NOMO-1 treated with dmso at 0.1 percent for 144 hours (cell line): ENCODE data around the gene ATP6V0B.

ENCODE experiments used
- DNase-seq: peaks from one replicate; lab custom pipeline; 2025; ENCODE audit not compliant: unreplicated experiment; lab: John Stamatoyannopoulos, UW

ATP6V0B gene

DNA sequence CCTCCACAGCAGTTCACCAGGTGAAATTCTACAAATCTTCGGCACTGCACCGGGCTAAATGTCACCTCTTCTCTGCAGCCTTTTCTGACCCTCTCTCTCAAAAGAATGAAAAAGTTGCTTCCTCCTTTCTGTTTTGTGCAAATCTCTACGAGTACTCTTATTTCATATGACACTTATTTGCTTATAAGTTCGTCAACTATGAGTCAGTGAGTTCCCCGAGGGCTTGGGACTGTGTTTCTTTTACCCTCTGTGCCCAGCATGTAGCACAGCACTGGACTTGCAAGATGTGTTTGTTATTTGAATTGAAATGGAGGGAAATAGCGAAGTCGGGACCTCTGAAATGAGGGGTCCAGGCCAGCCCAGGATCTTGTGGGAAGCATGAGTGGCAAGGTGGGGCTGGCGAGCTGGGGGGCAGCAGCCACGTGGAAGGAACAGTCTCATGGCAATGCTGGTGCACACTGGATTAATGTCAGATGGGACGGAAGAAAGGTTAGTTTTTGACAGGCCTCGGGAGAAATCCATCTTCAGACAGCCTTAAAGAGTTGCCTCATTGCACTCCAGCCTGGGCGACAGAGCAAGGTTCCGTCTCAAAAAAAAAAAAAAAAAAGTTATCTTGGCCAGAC lies 50.3 kb downstream of the ATP6V0B start:
- no peak for DNase-seq

GRCh38 chr1:44025816-44026215 lies 51.1 kb downstream of the ATP6V0B start:
- no peak for DNase-seq

DNA sequence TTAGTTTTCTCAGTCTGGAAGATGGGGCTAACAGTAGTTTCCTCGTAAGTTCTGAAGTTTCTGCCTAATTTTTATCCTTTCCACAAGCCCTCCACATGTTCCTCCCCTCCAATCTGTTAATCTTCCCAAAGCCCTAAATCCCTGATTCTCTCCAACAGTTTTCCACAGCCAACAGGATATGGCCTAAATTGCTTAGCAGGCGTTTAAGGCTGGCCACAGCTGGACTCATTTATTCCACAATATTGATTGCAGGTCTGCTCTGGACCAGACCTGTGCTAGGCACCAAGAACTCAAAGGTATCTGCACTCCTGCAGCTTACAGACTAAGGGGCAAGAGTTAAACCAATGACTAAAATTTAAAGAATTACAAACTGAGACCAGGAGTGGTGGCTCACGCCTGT lies 52.6 kb downstream of the ATP6V0B start:
- no peak for DNase-seq
